B cell (primary cell): ENCODE results near the gene CDC25C. TPM values are rescaled to one million over a fixed set of nuclear protein-coding genes. Genes with fewer than 3 reads are reported as not detected.

Experiments used
- ATAC-seq: fragments of 200-7000 bp; cut with Tn5 transposase; one replicate; pipeline ENCODE4 v1.10.0; 2021; ENCODE audit warnings: low read depth, mild to moderate bottlenecking, moderate number of reproducible peaks, moderate library complexity
- CTCF ChIA-PET: fragments of 350-600 bp; sonication (Branson Sonifier 250); formaldehyde crosslinking; loops from one replicate; lab custom pipeline; 2021; ENCODE audit warnings: antibody characterized with exemption, inconsistent platforms; lab: Charles Lee
- POLR2A ChIA-PET: fragments of 350-600 bp; sonication (Branson Sonifier 250); formaldehyde crosslinking; loops from one replicate; lab custom pipeline; 2021; ENCODE audit warnings: antibody characterized with exemption; lab: Charles Lee
- DNase-seq: peaks from one replicate; pipeline ENCODE4 v3.0.0; 2013
- H2AFZ ChIP-seq: 2 replicates; pipeline ENCODE4 v1.6.1; 2012; ENCODE audit warnings: mild to moderate bottlenecking, low read depth, low read length; ENCODE audit not compliant: insufficient read depth, poor library complexity, severe bottlenecking
- H3K27ac ChIP-seq, 2 donors: 1 replicate in 1 of 2; 2 replicates in 1 of 2; pipeline ENCODE4 v1.5.1; 2012 to 2013; ENCODE audit warnings: low read length in 2 of 2, mild to moderate bottlenecking in 2 of 2, moderate library complexity in 1 of 2
- H3K27me3 ChIP-seq, 4 experiments: fragments of 200-600 bp in 1 of 4; sonication (generic) in 1 of 4; replicated peaks in 1 of 4; 1 replicate in 2 of 4; 2 replicates in 2 of 4; pipeline versions ENCODE4 v1.6.1 to v1.7.0; 2013 to 2016; ENCODE audit warnings: low read length in 3 of 4, mild to moderate bottlenecking in 2 of 4, mixed read lengths in 1 of 4, moderate library complexity in 1 of 4; ENCODE audit not compliant: insufficient read depth in 4 of 4, control insufficient read depth in 3 of 4; ENCODE audit errors: control extremely low read depth in 1 of 4
- H3K36me3 ChIP-seq, 2 experiments: replicated peaks in 1 of 2; 1 replicate in 1 of 2; 2 replicates in 1 of 2; pipeline versions ENCODE4 v1.6.1 to v1.7.1; 2013; ENCODE audit warnings: low read length in 1 of 2; ENCODE audit not compliant: insufficient read depth in 2 of 2, control insufficient read depth in 1 of 2; ENCODE audit errors: control extremely low read depth in 1 of 2, extremely low read depth in 1 of 2
- H3K4me1 ChIP-seq, 2 donors: fragments of 200-600 bp in 1 of 2; sonication (generic) in 1 of 2; 1 replicate in 1 of 2; 2 replicates in 1 of 2; pipeline versions ENCODE4 v1.5.1 to v1.6.1; 2013 to 2017; ENCODE audit warnings: low read length in 2 of 2; ENCODE audit not compliant: control insufficient read depth in 2 of 2, insufficient read depth in 2 of 2
- H3K4me2 ChIP-seq: replicated peaks from 2 replicates; pipeline ENCODE3; 2012; ENCODE audit warnings: mild to moderate bottlenecking, low read depth, low read length; ENCODE audit not compliant: poor library complexity, severe bottlenecking
- H3K4me3 ChIP-seq, 5 experiments: fragments of 200-600 bp in 1 of 5; sonication (generic) in 1 of 5; 1 replicate in 3 of 5; 2 replicates in 2 of 5; pipeline versions ENCODE4 v1.5.1 to v1.7.0; 2011 to 2016; ENCODE audit warnings: low read length in 4 of 5, mild to moderate bottlenecking in 4 of 5, low read depth in 2 of 5, control low read depth in 1 of 5, moderate library complexity in 1 of 5; ENCODE audit not compliant: insufficient read depth in 1 of 5; ENCODE audit errors: control extremely low read depth in 1 of 5, extremely low read depth in 1 of 5
- H3K79me2 ChIP-seq: fragments of 200-600 bp; sonication (generic); one replicate; pipeline ENCODE4 v1.6.0; 2016; ENCODE audit warnings: low read length; ENCODE audit not compliant: control insufficient read depth, insufficient read depth
- H3K9ac ChIP-seq: fragments of 200-600 bp; sonication (generic); 2 replicates; pipeline ENCODE4 v1.6.1; 2017; ENCODE audit warnings: mild to moderate bottlenecking, low read length, moderate library complexity
- H3K9me3 ChIP-seq, 3 donors: one replicate each; pipeline versions ENCODE4 v1.6.1 to v1.7.1; 2013; ENCODE audit warnings: low read length in 2 of 3; ENCODE audit not compliant: control insufficient read depth in 2 of 3, insufficient read depth in 1 of 3; ENCODE audit errors: control extremely low read depth in 1 of 3
- H4K20me1 ChIP-seq: 2 replicates; pipeline ENCODE4 v1.6.0; 2012; ENCODE audit warnings: mild to moderate bottlenecking, low read length; ENCODE audit not compliant: insufficient read depth, control insufficient read depth, poor library complexity, severe bottlenecking
- H3K27ac Mint-ChIP-seq: one replicate; pipeline ENCODE4 v1.8.0; 2021; ENCODE audit warnings: mixed read lengths
- H3K27me3 Mint-ChIP-seq: one replicate; pipeline ENCODE4 v1.8.0; 2021; ENCODE audit warnings: mixed read lengths
- H3K4me1 Mint-ChIP-seq: one replicate; pipeline ENCODE4 v1.8.0; 2021; ENCODE audit warnings: mixed read lengths
- H3K4me3 Mint-ChIP-seq: one replicate; pipeline ENCODE4 v1.8.0; 2021; ENCODE audit warnings: mixed read lengths
- H3K9me3 Mint-ChIP-seq: one replicate; pipeline ENCODE4 v1.8.0; 2022; ENCODE audit warnings: mixed read lengths; ENCODE audit not compliant: insufficient read depth
- EZH2 ChIP-seq: IDR thresholded peaks from 2 replicates; pipeline ENCODE4 v1.6.1; 2012; ENCODE audit warnings: borderline replicate concordance, low read depth, mild to moderate bottlenecking, moderate library complexity, low read length; ENCODE audit not compliant: insufficient read depth, poor library complexity, severe bottlenecking
- WGBS: methylation state at CpG from one replicate; pipeline ENCODE4 v1.1.5; 2013; ENCODE audit warnings: missing lambda C conversion rate; ENCODE audit not compliant: insufficient coverage; 5-methylcytosine and 5-hydroxymethylcytosine counted together
- intact Hi-C: fragments of 100-400 bp; cut with micrococcal nuclease; formaldehyde crosslinking; loops from one replicate; pipeline ENCODE4 v1.10.0; 2022
- polyA plus RNA-seq: library from polyadenylated mRNA; depleted of rRNA; stranded (reverse); fragments of >200 nt; gene quantifications from 2 replicates; pipeline ENCODE4 v1.2.3, GENCODE V29; 2012
- total RNA-seq, 2 donors: library from RNA; stranded (reverse); fragments of 120-200 nt in 1 of 2; gene quantifications; 1 replicate in 1 of 2; 2 replicates in 1 of 2; pipeline versions ENCODE4 v1.2.3 to v1.2.4, GENCODE V29; 2013 to 2022
- TF ChIP-seq, protein P1 (sequence below): fragments of 200-600 bp; IDR thresholded peaks from one replicate; pipeline ENCODE4 v1.8.0; 2022; ENCODE audit warnings: antibody characterized with exemption, mild to moderate bottlenecking

Gene CDC25C
- total and polyA plus RNA-seq, 2 donors (not counting 1 experiment from before 2014, with no cell fraction given), result 0.03 TPM; not detected in 1

DNA sequence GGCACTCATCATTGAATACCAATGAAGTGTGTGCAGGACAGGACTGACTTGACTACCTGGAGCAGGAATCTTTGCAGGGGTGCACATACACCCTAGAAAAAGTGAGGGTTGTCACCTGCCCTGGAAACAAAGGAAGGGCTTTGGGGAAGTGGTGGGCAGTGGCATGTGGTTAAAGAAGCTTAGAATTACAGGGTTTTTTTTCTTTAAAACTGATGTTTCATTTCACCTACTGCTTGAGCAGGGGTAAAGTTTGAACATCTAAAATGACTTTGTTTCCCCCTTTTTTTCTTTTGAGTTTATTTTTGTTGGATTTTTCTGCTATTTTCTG lies 18.9 kb upstream of the CDC25C start:
- Histone ChIP-seq H3K9ac (no peak overlapping the region), H3K9me3 (peaks cover 0 to 7% (median 4%) of the 10 kb centered on the region in 3 donors), H4K20me1 (peaks cover 23% of the 10 kb centered on the region), H3K36me3 (peaks cover 2 to 30% of the 10 kb centered on the region in 2 experiments), H3K79me2 (peaks cover 41% of the 10 kb centered on the region), H3K4me3 (no peak overlapping the region), H3K4me2 (no peak overlapping the region), H3K27me3 (no peaks in the 10 kb centered on the region), H3K27ac (peak overlapping the region in 1 of 2 donors; percentile 18), H2AFZ (no peak overlapping the region), H3K4me1 (peaks cover 23 to 24% of the 10 kb centered on the region in 2 donors)
- ATAC-seq (no peak), DNase-seq (no peak)
- TF ChIP-seq, protein P1, sequence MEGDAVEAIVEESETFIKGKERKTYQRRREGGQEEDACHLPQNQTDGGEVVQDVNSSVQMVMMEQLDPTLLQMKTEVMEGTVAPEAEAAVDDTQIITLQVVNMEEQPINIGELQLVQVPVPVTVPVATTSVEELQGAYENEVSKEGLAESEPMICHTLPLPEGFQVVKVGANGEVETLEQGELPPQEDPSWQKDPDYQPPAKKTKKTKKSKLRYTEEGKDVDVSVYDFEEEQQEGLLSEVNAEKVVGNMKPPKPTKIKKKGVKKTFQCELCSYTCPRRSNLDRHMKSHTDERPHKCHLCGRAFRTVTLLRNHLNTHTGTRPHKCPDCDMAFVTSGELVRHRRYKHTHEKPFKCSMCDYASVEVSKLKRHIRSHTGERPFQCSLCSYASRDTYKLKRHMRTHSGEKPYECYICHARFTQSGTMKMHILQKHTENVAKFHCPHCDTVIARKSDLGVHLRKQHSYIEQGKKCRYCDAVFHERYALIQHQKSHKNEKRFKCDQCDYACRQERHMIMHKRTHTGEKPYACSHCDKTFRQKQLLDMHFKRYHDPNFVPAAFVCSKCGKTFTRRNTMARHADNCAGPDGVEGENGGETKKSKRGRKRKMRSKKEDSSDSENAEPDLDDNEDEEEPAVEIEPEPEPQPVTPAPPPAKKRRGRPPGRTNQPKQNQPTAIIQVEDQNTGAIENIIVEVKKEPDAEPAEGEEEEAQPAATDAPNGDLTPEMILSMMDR, result no peak
- TF ChIP-seq EZH2, result no peak
- no peaks in the 10 kb centered on the region for H3K9me3 Mint-ChIP-seq
- H3K4me1 Mint-ChIP-seq, result peaks cover 36% of the 10 kb centered on the region
- H3K4me3 Mint-ChIP-seq, result peak overlapping the region; percentile 35
- intact Hi-C loops, result loop anchor here (10.0 kb wide), 2 partner anchors 84 to 924 kb away; partner anchors contain the start of gene REEP2
- CTCF ChIA-PET, result interaction anchor here (9.3 kb wide), 1 partner anchor 13 kb away, joined by 278 read pairs; the partner anchor contains the start of genes CDC25C and FAM53C
- no peaks in the 10 kb centered on the region for H3K27me3 Mint-ChIP-seq
- peak overlapping the region; percentile 54 for H3K27ac Mint-ChIP-seq
- POLR2A ChIA-PET, result no interaction called here

DNA sequence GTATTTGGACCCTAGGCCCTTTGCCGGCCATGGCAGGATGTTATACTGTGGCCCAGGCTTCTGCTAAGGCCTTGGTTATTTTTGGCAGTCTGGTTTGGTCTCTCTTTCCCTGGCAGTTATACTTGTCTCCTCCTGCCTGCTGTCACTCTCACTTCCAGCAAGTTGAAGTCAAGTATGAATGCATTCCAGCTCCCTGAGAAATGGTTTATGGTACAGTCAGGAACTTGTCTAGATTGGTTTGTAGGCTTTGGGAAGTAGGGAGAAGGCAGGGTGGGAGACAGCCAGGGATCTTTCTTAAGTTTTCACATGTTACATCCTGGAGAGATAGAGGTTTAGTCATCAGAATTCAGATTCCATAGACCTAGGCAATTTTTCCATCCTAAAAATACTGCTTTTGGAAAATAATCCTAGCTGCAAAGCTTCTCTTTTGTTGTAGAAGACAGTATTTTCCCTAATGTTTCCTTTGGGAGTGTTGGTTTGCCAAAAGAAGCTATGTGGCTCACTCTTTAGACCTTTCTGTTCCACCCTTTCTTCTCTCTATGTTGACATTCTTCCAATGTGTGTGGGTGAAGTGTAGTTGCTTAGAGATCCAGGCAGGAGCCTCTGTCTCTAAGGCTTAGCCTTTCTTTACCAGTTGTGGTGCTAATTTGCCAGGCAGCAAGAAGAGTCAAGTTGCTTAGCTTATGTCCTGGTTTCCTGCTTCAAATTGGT lies 18.4 kb upstream of the CDC25C start:
- ATAC-seq, result no peak
- H3K27me3 ChIP-seq, result no peaks in the 10 kb centered on the region
- no peak for TF ChIP-seq EZH2
- no peak overlapping the region for H3K9ac ChIP-seq
- no peak for DNase-seq
- H3K9me3 Mint-ChIP-seq, result no peaks in the 10 kb centered on the region
- CTCF ChIA-PET, result interaction anchor here (1.0 to 9.3 kb wide), 2 partner anchors 13 to 25 kb away, joined by 3 to 278 read pairs; partner anchors contain the start of genes CDC25C and FAM53C
- WGBS, result 75% methylated on average over 1 of the region's 1 CpG
- no peak overlapping the region for H2AFZ ChIP-seq
- no peak overlapping the region for H3K4me2 ChIP-seq
- intact Hi-C loops, result loop anchor here (10.0 kb wide), 2 partner anchors 85 to 925 kb away; partner anchors contain the start of gene REEP2
- H4K20me1 ChIP-seq, result peaks cover 18% of the 10 kb centered on the region
- peaks cover 0 to 7% (median 4%) of the 10 kb centered on the region in 3 donors for H3K9me3 ChIP-seq
- peak overlapping the region; percentile 35 for H3K4me3 Mint-ChIP-seq
- H3K79me2 ChIP-seq, result peaks cover 37% of the 10 kb centered on the region
- H3K27me3 Mint-ChIP-seq, result no peaks in the 10 kb centered on the region
- H3K4me1 ChIP-seq, result peaks cover 17 to 18% of the 10 kb centered on the region in 2 donors
- POLR2A ChIA-PET, result no interaction called here
- H3K4me1 Mint-ChIP-seq, result peaks cover 31% of the 10 kb centered on the region
- H3K36me3 ChIP-seq, result peaks cover 2 to 35% of the 10 kb centered on the region in 2 experiments
- no peak overlapping the region for H3K27ac ChIP-seq
- H3K4me3 ChIP-seq, result no peak overlapping the region
- peak overlapping the region; percentile 54 for H3K27ac Mint-ChIP-seq
